HEK293 (cell line): ENCODE data around the gene BLTP3A.

ENCODE experiments used
- CTCF ChIA-PET: fragments of 350-600 bp; formaldehyde crosslinking; extraction: SDS; loops from one replicate; lab custom pipeline; 2021; ENCODE audit warnings: antibody characterized with exemption; lab: Yijun Ruan, JAX
- POLR2A ChIA-PET: fragments of 300-600 bp; formaldehyde crosslinking; extraction: SDS; loops from one replicate; lab custom pipeline; 2020; ENCODE audit warnings: antibody characterized with exemption, inconsistent platforms; lab: Yijun Ruan, JAX
- H3K27ac ChIP-seq: fragments of 200-500 bp; sonication (Bioruptor generic); 2 replicates; pipeline ENCODE4 v1.5.1; 2014; ENCODE audit warnings: low read depth, low read length, control low read depth, inconsistent platforms; ENCODE audit errors: extremely low read depth
- H3K36me3 ChIP-seq, 2 experiments: fragments of 200-500 bp in 1 of 2; sonication (Bioruptor generic) in 1 of 2; 1 replicate in 1 of 2; 2 replicates in 1 of 2; pipeline ENCODE4 v1.5.1; 2014 to 2017; ENCODE audit warnings: inconsistent platforms in 2 of 2, low read length in 2 of 2; ENCODE audit not compliant: control insufficient read depth in 2 of 2, insufficient read depth in 1 of 2
- H3K4me1 ChIP-seq: fragments of 200-500 bp; sonication (Bioruptor generic); 2 replicates; pipeline ENCODE4 v1.5.1; 2014; ENCODE audit warnings: mild to moderate bottlenecking, low read length, inconsistent platforms; ENCODE audit not compliant: control insufficient read depth, insufficient read depth
- H3K4me3 ChIP-seq: 2 replicates; pipeline ENCODE4 v1.5.1; 2011; ENCODE audit warnings: low read depth, mild to moderate bottlenecking, control low read depth, low read length, moderate library complexity
- H3K9me3 ChIP-seq: fragments of 200-500 bp; sonication (Bioruptor generic); 2 replicates; pipeline ENCODE4 v1.5.1; 2014; ENCODE audit warnings: low read depth, low read length, inconsistent platforms; ENCODE audit not compliant: control insufficient read depth, insufficient read depth
- GLIS2 ChIP-seq: fragments of 450-650 bp; formaldehyde crosslinking; IDR thresholded peaks from 2 replicates; pipeline ENCODE4 v1.5.1; 2016; ENCODE audit warnings: missing biosample characterization, missing genetic modification characterization
- KLF8 ChIP-seq: fragments of 450-650 bp; formaldehyde crosslinking; IDR thresholded peaks from 2 replicates; pipeline ENCODE4 v1.5.1; 2016; ENCODE audit warnings: missing biosample characterization, missing genetic modification characterization
- REPIN1 ChIP-seq: fragments of 450-650 bp; formaldehyde crosslinking; IDR thresholded peaks from 2 replicates; pipeline ENCODE4 v1.5.1; 2017; ENCODE audit warnings: missing biosample characterization, missing genetic modification characterization, low read depth
- SP7 ChIP-seq: fragments of 450-650 bp; formaldehyde crosslinking; IDR thresholded peaks from 2 replicates; pipeline ENCODE4 v1.5.1; 2016; ENCODE audit warnings: missing biosample characterization, missing genetic modification characterization
- ZBTB17 ChIP-seq: fragments of 450-650 bp; formaldehyde crosslinking; IDR thresholded peaks from 2 replicates; pipeline ENCODE4 v1.5.1; 2016; ENCODE audit warnings: missing biosample characterization, missing genetic modification characterization
- ZFHX2 ChIP-seq: fragments of 450-650 bp; formaldehyde crosslinking; conservative IDR thresholded peaks from 2 replicates; pipeline ENCODE4 v1.5.1; 2016; ENCODE audit warnings: missing biosample characterization, missing genetic modification characterization
- ZNF146 ChIP-seq: fragments of 450-650 bp; formaldehyde crosslinking; IDR thresholded peaks from 2 replicates; pipeline ENCODE4 v1.5.1; 2016; ENCODE audit warnings: missing biosample characterization, missing genetic modification characterization
- ZNF184 ChIP-seq: fragments of 450-650 bp; IDR thresholded peaks from 2 replicates; pipeline ENCODE4 v1.5.1; 2018; ENCODE audit warnings: missing biosample characterization, mild to moderate bottlenecking, missing genetic modification characterization
- ZNF24 ChIP-seq: fragments of 450-650 bp; formaldehyde crosslinking; IDR thresholded peaks from 2 replicates; pipeline ENCODE4 v1.5.1; 2016; ENCODE audit warnings: missing biosample characterization, missing genetic modification characterization
- ZNF274 ChIP-seq, 2 experiments: fragments of 200-500 bp in 1 of 2; fragments of 450-650 bp in 1 of 2; sonication (Bioruptor generic) in 1 of 2; formaldehyde crosslinking in 1 of 2; IDR thresholded peaks; 2 replicates each; pipeline versions ENCODE4 v1.5.1 to v1.6.1; 2014 to 2016; ENCODE audit warnings: borderline replicate concordance in 1 of 2, inconsistent platforms in 1 of 2, low read length in 1 of 2, missing biosample characterization in 1 of 2, missing genetic modification characterization in 1 of 2
- ZNF366 ChIP-seq: fragments of 450-650 bp; formaldehyde crosslinking; conservative IDR thresholded peaks from 2 replicates; pipeline ENCODE4 v1.5.1; 2016; ENCODE audit warnings: missing biosample characterization, missing genetic modification characterization
- ZNF473 ChIP-seq: fragments of 450-650 bp; formaldehyde crosslinking; IDR thresholded peaks from 2 replicates; pipeline ENCODE4 v1.5.1; 2017; ENCODE audit warnings: missing biosample characterization, missing genetic modification characterization
- ZNF600 ChIP-seq: fragments of 450-650 bp; formaldehyde crosslinking; IDR thresholded peaks from 2 replicates; pipeline ENCODE4 v1.5.1; 2016; ENCODE audit warnings: missing biosample characterization, missing genetic modification characterization
- ZNF654 ChIP-seq: fragments of 450-650 bp; formaldehyde crosslinking; IDR thresholded peaks from 2 replicates; pipeline ENCODE4 v1.5.1; 2016; ENCODE audit warnings: low read depth, missing biosample characterization, missing genetic modification characterization
- ZNF701 ChIP-seq: fragments of 450-650 bp; formaldehyde crosslinking; IDR thresholded peaks from 2 replicates; pipeline ENCODE4 v1.5.1; 2016; ENCODE audit warnings: missing biosample characterization, missing genetic modification characterization
- ZNF76 ChIP-seq: fragments of 450-650 bp; formaldehyde crosslinking; IDR thresholded peaks from 2 replicates; pipeline ENCODE4; 2016; ENCODE audit warnings: low read depth, missing biosample characterization, missing genetic modification characterization, borderline replicate concordance
- ZNF792 ChIP-seq: fragments of 450-650 bp; formaldehyde crosslinking; IDR thresholded peaks from 2 replicates; pipeline ENCODE4 v1.5.1; 2016; ENCODE audit warnings: missing biosample characterization, missing genetic modification characterization
- TF ChIP-seq, protein P1 (sequence below): fragments of 450-650 bp; formaldehyde crosslinking; IDR thresholded peaks from 2 replicates; pipeline ENCODE4 v1.5.1; 2016; ENCODE audit warnings: missing biosample characterization, missing genetic modification characterization
- TF ChIP-seq, protein P2 (sequence below): fragments of 450-650 bp; formaldehyde crosslinking; IDR thresholded peaks from 2 replicates; pipeline ENCODE4 v1.5.1; 2016; ENCODE audit warnings: missing biosample characterization, missing genetic modification characterization
- TF ChIP-seq, protein P3 (sequence below): fragments of 450-650 bp; formaldehyde crosslinking; IDR thresholded peaks from 2 replicates; pipeline ENCODE4 v1.5.1; 2016; ENCODE audit warnings: missing biosample characterization, missing genetic modification characterization
- TF ChIP-seq, protein P4 (sequence below): fragments of 450-650 bp; formaldehyde crosslinking; IDR thresholded peaks from 2 replicates; pipeline ENCODE4 v1.5.1; 2016; ENCODE audit warnings: missing biosample characterization, missing genetic modification characterization
- TF ChIP-seq, protein P5 (sequence below): fragments of 450-650 bp; formaldehyde crosslinking; IDR thresholded peaks from 2 replicates; pipeline ENCODE4 v1.5.1; 2016; ENCODE audit warnings: missing biosample characterization, missing genetic modification characterization
- TF ChIP-seq, protein P6 (sequence below): fragments of 450-650 bp; formaldehyde crosslinking; IDR thresholded peaks from 2 replicates; pipeline ENCODE4 v1.5.1; 2016; ENCODE audit warnings: missing biosample characterization, missing genetic modification characterization

Gene BLTP3A

DNA sequence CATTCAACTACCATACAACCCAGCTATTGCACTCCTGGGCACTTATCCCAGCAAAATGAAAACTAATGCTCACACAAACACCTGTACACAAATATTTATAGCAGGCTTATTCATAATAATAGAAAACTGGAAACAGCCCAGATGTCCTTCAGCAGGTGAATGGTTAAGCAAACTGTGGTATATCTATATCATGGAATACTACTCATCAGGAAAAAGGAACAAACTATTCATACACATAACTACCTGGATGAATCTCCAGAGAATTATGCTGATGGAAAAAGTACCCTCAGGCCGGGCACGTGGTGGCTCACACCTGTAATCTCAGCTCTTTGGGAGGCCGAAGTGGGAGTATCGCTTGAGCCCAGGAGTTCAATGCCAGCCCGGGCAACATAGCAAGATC lies 3.8 kb upstream of the BLTP3A start:
- peak; percentile 72; the same call in 1 of the 2 replicates for TF ChIP-seq ZNF146 (tag by site-specific recombination)
- TF ChIP-seq ZFHX2: no peak
- TF ChIP-seq, protein P1, sequence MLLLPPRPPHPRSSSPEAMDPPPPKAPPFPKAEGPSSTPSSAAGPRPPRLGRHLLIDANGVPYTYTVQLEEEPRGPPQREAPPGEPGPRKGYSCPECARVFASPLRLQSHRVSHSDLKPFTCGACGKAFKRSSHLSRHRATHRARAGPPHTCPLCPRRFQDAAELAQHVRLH (tag by site-specific recombination): peak; percentile 31; the same call in 1 of the 2 replicates
- 0 out of 2 replicates have a peak, but pooled peaks cover 2% of the 10 kb centered on the region for H3K4me1 ChIP-seq
- POLR2A ChIA-PET: no interaction called here
- H3K36me3 ChIP-seq: no peaks in the 10 kb centered on the region
- H3K27ac ChIP-seq: no peak overlapping the region
- H3K4me3 ChIP-seq: no peak overlapping the region
- CTCF ChIA-PET: no interaction called here
- H3K9me3 ChIP-seq: no peaks in the 10 kb centered on the region

DNA sequence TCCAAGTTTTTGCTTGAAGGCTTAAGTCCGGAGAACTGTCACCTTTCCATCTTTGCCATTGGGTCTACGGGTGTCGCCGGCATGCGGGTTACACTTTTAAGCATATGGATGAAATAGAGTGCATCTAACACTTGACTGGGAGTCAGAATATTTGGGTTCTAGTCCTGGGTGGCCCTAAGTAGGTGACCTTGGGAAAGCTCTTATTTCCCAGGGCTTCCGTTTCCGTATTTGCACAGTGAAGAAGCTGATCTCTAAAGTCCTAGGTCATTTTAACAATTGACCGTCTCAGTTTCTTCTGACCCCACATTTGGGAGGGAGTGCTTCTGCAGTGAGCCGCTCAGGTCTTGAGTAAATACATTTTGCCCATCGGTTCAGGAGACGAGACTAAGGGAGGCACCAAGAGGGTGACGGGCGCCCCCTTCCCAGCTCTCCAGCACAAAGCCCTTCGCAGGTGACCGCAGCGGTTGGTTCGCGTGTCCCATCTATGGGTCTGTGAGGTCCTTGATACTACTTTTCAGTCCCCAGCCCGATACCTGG lies 651 bp upstream of the BLTP3A start:
- ChIA-PET POLR2A (interaction anchor here (0.5 to 2.8 kb wide), 12 partner anchors 8 to 577 kb away, joined by 3 to 25 read pairs (median 4); partner anchors contain the start of genes ANKS1A, ILRUN, SNRPC and TAF11), CTCF (interaction anchor here (0.6 to 2.2 kb wide), 9 partner anchors 14 to 429 kb away, joined by 3 to 6 read pairs (median 4); partner anchors contain the start of gene ANKS1A)
- H3K36me3 ChIP-seq: no peaks in the 10 kb centered on the region; a peak in 1 of 3 replicates
- H3K4me1 ChIP-seq: peaks cover 8% of the 10 kb centered on the region; the same call in 1 of the 2 replicates
- H3K27ac ChIP-seq: peak overlapping the region; percentile 96; the same call in 1 of the 2 replicates
- H3K4me3 ChIP-seq: peak overlapping the region; percentile 98
- no peaks in the 10 kb centered on the region for H3K9me3 ChIP-seq
- TF ChIP-seq ZNF274 (IDR thresholded peaks at IDR 0.05; ENCODE audit: low read length): no peak
- no peak for TF ChIP-seq ZNF274 (tag by site-specific recombination; IDR thresholded peaks at IDR 0.05; ENCODE audit: borderline replicate concordance)
- TF ChIP-seq ZNF24 (tag by site-specific recombination): 0 out of 2 replicates have a peak, but pooled peaks have one; percentile 31
- TF ChIP-seq, protein P2, sequence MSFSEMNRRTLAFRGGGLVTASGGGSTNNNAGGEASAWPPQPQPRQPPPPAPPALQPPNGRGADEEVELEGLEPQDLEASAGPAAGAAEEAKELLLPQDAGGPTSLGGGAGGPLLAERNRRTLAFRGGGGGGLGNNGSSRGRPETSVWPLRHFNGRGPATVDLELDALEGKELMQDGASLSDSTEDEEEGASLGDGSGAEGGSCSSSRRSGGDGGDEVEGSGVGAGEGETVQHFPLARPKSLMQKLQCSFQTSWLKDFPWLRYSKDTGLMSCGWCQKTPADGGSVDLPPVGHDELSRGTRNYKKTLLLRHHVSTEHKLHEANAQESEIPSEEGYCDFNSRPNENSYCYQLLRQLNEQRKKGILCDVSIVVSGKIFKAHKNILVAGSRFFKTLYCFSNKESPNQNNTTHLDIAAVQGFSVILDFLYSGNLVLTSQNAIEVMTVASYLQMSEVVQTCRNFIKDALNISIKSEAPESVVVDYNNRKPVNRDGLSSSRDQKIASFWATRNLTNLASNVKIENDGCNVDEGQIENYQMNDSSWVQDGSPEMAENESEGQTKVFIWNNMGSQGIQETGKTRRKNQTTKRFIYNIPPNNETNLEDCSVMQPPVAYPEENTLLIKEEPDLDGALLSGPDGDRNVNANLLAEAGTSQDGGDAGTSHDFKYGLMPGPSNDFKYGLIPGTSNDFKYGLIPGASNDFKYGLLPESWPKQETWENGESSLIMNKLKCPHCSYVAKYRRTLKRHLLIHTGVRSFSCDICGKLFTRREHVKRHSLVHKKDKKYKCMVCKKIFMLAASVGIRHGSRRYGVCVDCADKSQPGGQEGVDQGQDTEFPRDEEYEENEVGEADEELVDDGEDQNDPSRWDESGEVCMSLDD (tag by site-specific recombination): peak; percentile 56; the same call in 1 of the 2 replicates
- no peak for TF ChIP-seq ZNF366 (tag by site-specific recombination)
- TF ChIP-seq ZNF701 (tag by site-specific recombination): 0 out of 2 replicates have a peak, but pooled peaks have one; percentile 6
- TF ChIP-seq ZNF76 (tag by site-specific recombination): peak; percentile 60; the same call in 1 of the 2 replicates
- peak; percentile 30; the same call in 1 of the 2 replicates for TF ChIP-seq SP7
- 0 out of 2 replicates have a peak, but pooled peaks have one; percentile 5 for TF ChIP-seq ZNF184
- no peak for TF ChIP-seq ZNF792 (tag by site-specific recombination)
- no peak for TF ChIP-seq REPIN1
- TF ChIP-seq, protein P3, sequence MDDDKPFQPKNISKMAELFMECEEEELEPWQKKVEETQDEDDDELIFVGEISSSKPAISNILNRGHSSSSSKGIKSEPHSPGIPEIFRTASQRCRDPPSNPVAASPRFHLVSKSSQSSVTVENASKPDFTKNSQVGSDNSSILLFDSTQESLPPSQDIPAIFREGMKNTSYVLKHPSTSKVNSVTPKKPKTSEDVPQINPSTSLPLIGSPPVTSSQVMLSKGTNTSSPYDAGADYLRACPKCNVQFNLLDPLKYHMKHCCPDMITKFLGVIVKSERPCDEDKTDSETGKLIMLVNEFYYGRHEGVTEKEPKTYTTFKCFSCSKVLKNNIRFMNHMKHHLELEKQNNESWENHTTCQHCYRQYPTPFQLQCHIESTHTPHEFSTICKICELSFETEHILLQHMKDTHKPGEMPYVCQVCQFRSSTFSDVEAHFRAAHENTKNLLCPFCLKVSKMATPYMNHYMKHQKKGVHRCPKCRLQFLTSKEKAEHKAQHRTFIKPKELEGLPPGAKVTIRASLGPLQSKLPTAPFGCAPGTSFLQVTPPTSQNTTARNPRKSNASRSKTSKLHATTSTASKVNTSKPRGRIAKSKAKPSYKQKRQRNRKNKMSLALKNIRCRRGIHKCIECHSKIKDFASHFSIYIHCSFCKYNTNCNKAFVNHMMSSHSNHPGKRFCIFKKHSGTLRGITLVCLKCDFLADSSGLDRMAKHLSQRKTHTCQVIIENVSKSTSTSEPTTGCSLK (tag by site-specific recombination): no peak
- TF ChIP-seq, protein P4, sequence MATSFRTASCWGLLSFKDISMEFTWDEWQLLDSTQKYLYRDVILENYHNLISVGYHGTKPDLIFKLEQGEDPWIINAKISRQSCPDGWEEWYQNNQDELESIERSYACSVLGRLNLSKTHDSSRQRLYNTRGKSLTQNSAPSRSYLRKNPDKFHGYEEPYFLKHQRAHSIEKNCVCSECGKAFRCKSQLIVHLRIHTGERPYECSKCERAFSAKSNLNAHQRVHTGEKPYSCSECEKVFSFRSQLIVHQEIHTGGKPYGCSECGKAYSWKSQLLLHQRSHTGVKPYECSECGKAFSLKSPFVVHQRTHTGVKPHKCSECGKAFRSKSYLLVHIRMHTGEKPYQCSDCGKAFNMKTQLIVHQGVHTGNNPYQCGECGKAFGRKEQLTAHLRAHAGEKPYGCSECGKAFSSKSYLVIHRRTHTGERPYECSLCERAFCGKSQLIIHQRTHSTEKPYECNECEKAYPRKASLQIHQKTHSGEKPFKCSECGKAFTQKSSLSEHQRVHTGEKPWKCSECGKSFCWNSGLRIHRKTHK (tag by site-specific recombination): no peak
- TF ChIP-seq, protein P5, sequence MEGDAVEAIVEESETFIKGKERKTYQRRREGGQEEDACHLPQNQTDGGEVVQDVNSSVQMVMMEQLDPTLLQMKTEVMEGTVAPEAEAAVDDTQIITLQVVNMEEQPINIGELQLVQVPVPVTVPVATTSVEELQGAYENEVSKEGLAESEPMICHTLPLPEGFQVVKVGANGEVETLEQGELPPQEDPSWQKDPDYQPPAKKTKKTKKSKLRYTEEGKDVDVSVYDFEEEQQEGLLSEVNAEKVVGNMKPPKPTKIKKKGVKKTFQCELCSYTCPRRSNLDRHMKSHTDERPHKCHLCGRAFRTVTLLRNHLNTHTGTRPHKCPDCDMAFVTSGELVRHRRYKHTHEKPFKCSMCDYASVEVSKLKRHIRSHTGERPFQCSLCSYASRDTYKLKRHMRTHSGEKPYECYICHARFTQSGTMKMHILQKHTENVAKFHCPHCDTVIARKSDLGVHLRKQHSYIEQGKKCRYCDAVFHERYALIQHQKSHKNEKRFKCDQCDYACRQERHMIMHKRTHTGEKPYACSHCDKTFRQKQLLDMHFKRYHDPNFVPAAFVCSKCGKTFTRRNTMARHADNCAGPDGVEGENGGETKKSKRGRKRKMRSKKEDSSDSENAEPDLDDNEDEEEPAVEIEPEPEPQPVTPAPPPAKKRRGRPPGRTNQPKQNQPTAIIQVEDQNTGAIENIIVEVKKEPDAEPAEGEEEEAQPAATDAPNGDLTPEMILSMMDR (tag by site-specific recombination): peak; percentile 80
- TF ChIP-seq ZNF600 (tag by site-specific recombination): peak; percentile 40; the same call in 1 of the 2 replicates
- TF ChIP-seq GLIS2: peak; percentile 56; the same call in 1 of the 2 replicates
- TF ChIP-seq ZBTB17 (tag by site-specific recombination): peak; percentile 57
- TF ChIP-seq, protein P6, sequence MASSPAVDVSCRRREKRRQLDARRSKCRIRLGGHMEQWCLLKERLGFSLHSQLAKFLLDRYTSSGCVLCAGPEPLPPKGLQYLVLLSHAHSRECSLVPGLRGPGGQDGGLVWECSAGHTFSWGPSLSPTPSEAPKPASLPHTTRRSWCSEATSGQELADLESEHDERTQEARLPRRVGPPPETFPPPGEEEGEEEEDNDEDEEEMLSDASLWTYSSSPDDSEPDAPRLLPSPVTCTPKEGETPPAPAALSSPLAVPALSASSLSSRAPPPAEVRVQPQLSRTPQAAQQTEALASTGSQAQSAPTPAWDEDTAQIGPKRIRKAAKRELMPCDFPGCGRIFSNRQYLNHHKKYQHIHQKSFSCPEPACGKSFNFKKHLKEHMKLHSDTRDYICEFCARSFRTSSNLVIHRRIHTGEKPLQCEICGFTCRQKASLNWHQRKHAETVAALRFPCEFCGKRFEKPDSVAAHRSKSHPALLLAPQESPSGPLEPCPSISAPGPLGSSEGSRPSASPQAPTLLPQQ: peak; percentile 30; the same call in 1 of the 2 replicates
- TF ChIP-seq KLF8 (tag by site-specific recombination): no peak
- no peak for TF ChIP-seq ZNF473 (tag by site-specific recombination)
- TF ChIP-seq ZNF654 (tag by site-specific recombination): no peak
